HEK293T (cell line): Measurements from ENCODE around the gene TMEM178B.

Source experiments
- BHLHE40 ChIP-seq: fragments of 450-650 bp; IDR thresholded peaks from 2 replicates; pipeline ENCODE4 v1.6.1; 2016; ENCODE audit warnings: mild to moderate bottlenecking, moderate library complexity, borderline replicate concordance
- ELF4 ChIP-seq: fragments of 450-650 bp; IDR thresholded peaks from 2 replicates; pipeline ENCODE4 v1.6.1; 2017; ENCODE audit warnings: antibody characterized with exemption
- FOXA1 ChIP-seq: fragments of 450-650 bp; IDR thresholded peaks from 2 replicates; pipeline ENCODE4 v1.6.1; 2016; ENCODE audit warnings: mild to moderate bottlenecking
- FOXM1 ChIP-seq: fragments of 450-650 bp; IDR thresholded peaks from 2 replicates; pipeline ENCODE4 v1.6.1; 2017; ENCODE audit warnings: mild to moderate bottlenecking, borderline replicate concordance
- SUZ12 ChIP-seq: fragments of 450-650 bp; IDR thresholded peaks from 2 replicates; pipeline ENCODE4 v1.6.1; 2016; ENCODE audit warnings: mild to moderate bottlenecking

DNA sequence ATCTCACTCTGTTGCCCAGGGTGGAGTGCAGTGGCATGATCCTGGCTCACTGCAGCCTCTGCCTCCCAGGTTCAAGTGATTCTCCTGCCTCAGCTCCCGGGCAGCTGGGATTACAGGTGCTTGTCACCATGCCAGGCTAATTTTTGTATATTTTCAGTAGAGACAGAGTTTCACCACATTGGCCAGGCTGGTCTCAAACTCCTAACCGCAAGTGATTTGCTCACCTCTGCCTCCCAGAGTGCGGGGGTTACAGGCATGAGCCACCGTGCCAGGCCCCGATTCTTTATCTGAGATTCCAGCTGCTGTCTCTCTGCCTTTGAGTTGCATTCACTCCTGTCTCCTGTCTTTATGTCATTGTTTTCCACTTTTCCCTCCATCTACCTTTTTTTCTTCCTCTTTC lies 168.7 kb downstream of the TMEM178B start:
- no peak for TF ChIP-seq FOXA1
- TF ChIP-seq FOXM1: no peak
- TF ChIP-seq SUZ12: no peak
- TF ChIP-seq ELF4: no peak
- TF ChIP-seq BHLHE40: no peak
